ENCODE results near the gene IMMT.

Gene IMMT

GRCh38 chr2:86139981-86140380, 55.3 kb downstream of the IMMT start:
- no peak for DNase-seq

- DNase-seq: no peak
These were observed 56.3 kb downstream of the IMMT start for GRCh38 chr2:86138736-86139625.

- DNase-seq: no peak
These were observed 59.1 kb downstream of the IMMT start for GRCh38 chr2:86136141-86136540.

GRCh38 chr2:86135653-86136052, 59.6 kb downstream of the IMMT start:
- no peak for DNase-seq

GRCh38 chr2:86134709-86135108, 60.6 kb downstream of the IMMT start:
- no peak for DNase-seq

- no peak for DNase-seq
These were observed 70.6 kb downstream of the IMMT start for GRCh38 chr2:86124683-86125082.

- DNase-seq: no peak
These were observed 71.8 kb downstream of the IMMT start for GRCh38 chr2:86123328-86123925.

GRCh38 chr2:86118130-86118529, 77.1 kb downstream of the IMMT start:
- no peak for DNase-seq

GRCh38 chr2:86107031-86107430, 88.2 kb downstream of the IMMT start:
- no peak for DNase-seq

GRCh38 chr2:86105969-86106945, 89.0 kb downstream of the IMMT start, which contains the start of gene PTCD3:
Gene PTCD3, plus strand, starts transcription at chr2:86106235. Its CDS starts 13 bp downstream, at chr2:86106248.
- peak; percentile 92 for DNase-seq

GRCh38 chr2:86105252-86105968, 89.9 kb downstream of the IMMT start, which contains the start of gene POLR1A:
Gene POLR1A, minus strand, starts transcription at chr2:86105886. Its CDS starts 110 bp downstream, at chr2:86105776.
- peak; percentile 75 for DNase-seq

- DNase-seq: no peak
These were observed 93.1 kb downstream of the IMMT start for GRCh38 chr2:86102157-86102556.

GRCh38 chr2:86097913-86098312, 97.3 kb downstream of the IMMT start:
- DNase-seq: no peak

- no peak for DNase-seq
These were observed 98.0 kb downstream of the IMMT start for GRCh38 chr2:86097114-86097896.

- DNase-seq: no peak
These were observed 101.0 kb downstream of the IMMT start for GRCh38 chr2:86094229-86094628.

Measured in activated gamma-delta T cell treated with Interleukin-2 at 50 U/mL for 16 hours (primary cell).